Smooth muscle cell (in vitro differentiated cells): ENCODE measurements around the gene ZNF280A. TPM values are rescaled to one million over a fixed set of nuclear protein-coding genes. Genes with fewer than 3 reads are reported as not detected.
"Not testable (repeated sequence)": the region's sequence is repeated elsewhere in the genome, so short reads cannot be mapped to it uniquely, and the experiment has no call there.

Experiments
- DNase-seq: peaks from one replicate; lab custom pipeline; 2025; ENCODE audit not compliant: unreplicated experiment; lab: John Stamatoyannopoulos, UW
- H2AFZ ChIP-seq: fragments of 200-600 bp; sonication (generic); 2 replicates; pipeline ENCODE4 v1.6.0; 2016; ENCODE audit warnings: antibody characterized with exemption, low read depth, mild to moderate bottlenecking
- H3F3A ChIP-seq: fragments of 200-600 bp; sonication (generic); 2 replicates; pipeline ENCODE4 v1.6.0; 2017; ENCODE audit warnings: antibody characterized with exemption, low read depth
- H3K27ac ChIP-seq: fragments of 200-600 bp; sonication (generic); 2 replicates; pipeline ENCODE4 v1.5.1; 2016; ENCODE audit warnings: low read depth, mild to moderate bottlenecking
- H3K27me3 ChIP-seq: fragments of 200-600 bp; sonication (generic); 2 replicates; pipeline ENCODE4 v1.6.1; 2016; ENCODE audit warnings: low read depth, mild to moderate bottlenecking
- H3K36me3 ChIP-seq: fragments of 200-600 bp; sonication (generic); 2 replicates; pipeline ENCODE4 v1.5.1; 2016; ENCODE audit warnings: low read depth
- H3K4me1 ChIP-seq: fragments of 200-600 bp; sonication (generic); 2 replicates; pipeline ENCODE4 v1.5.1; 2016; ENCODE audit warnings: low read depth
- H3K4me2 ChIP-seq: fragments of 200-600 bp; sonication (generic); 2 replicates; pipeline ENCODE4 v1.6.0; 2016; ENCODE audit warnings: mild to moderate bottlenecking
- H3K4me3 ChIP-seq: fragments of 200-600 bp; sonication (generic); 2 replicates; pipeline ENCODE4 v1.5.1; 2016; ENCODE audit warnings: mild to moderate bottlenecking
- H3K79me2 ChIP-seq: fragments of 200-600 bp; sonication (generic); 2 replicates; pipeline ENCODE4 v1.6.0; 2016; ENCODE audit warnings: low read depth, mild to moderate bottlenecking
- H3K9ac ChIP-seq: fragments of 200-600 bp; sonication (generic); 2 replicates; pipeline ENCODE4 v1.6.0; 2016; ENCODE audit warnings: low read depth
- H3K9me3 ChIP-seq: fragments of 200-600 bp; sonication (generic); replicated peaks from 2 replicates; pipeline ENCODE4 v1.5.1; 2016; ENCODE audit warnings: low read depth
- H4K20me1 ChIP-seq: fragments of 200-600 bp; sonication (generic); 2 replicates; pipeline ENCODE4 v1.6.0; 2016; ENCODE audit warnings: low read depth
- WGBS: methylation state at CpG from one replicate; pipeline ENCODE4 v1.1.7; 2016; ENCODE audit warnings: low lambda C conversion rate; 5-methylcytosine and 5-hydroxymethylcytosine counted together
- polyA plus RNA-seq: library from polyadenylated mRNA; unstranded; fragments of >200 nt; fragmentation: Nextera tagmentation; extraction: Ambion mirVana; gene quantifications from 2 replicates; pipeline ENCODE4 v1.2.1, GENCODE V29; 2016
- total RNA-seq: library from RNA; depleted of rRNA; stranded (reverse); fragments of >200 nt; gene quantifications from 2 replicates; pipeline ENCODE4 v1.2.3, GENCODE V29; 2014
- TF ChIP-seq, protein P1 (sequence below): fragments of 200-600 bp; sonication (generic); IDR thresholded peaks from 2 replicates; pipeline ENCODE4 v1.5.1; 2017; ENCODE audit warnings: borderline replicate concordance, mild to moderate bottlenecking, antibody characterized with exemption; ENCODE audit not compliant: insufficient read depth, poor library complexity, severe bottlenecking

ZNF280A gene
- total and polyA plus RNA-seq, 2 experiments from 2014 or later = 0.21 TPM; not detected in 1

DNA sequence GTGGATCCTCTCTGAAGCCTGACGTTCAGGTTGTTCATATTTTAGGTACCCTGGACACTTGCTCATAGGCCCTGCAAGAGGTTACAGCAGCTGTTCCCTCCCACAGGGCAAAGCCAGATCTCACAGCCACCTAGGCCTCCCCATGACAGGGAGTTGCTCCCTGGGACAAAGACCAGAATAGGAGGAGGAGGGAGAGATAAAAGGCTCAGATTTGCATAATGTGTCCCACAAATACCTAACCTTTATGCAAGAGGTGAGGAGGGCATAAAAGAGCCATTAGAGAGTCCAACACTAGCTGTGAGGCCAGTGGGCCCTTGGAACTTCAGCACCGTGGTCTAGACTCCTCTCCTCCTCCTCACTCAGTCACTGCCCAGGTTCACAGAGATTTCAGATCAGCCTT, 45.3 kb downstream of the ZNF280A start:
- WGBS = 34% methylated on average over 2 of the region's 2 CpGs
- TF ChIP-seq, protein P1, sequence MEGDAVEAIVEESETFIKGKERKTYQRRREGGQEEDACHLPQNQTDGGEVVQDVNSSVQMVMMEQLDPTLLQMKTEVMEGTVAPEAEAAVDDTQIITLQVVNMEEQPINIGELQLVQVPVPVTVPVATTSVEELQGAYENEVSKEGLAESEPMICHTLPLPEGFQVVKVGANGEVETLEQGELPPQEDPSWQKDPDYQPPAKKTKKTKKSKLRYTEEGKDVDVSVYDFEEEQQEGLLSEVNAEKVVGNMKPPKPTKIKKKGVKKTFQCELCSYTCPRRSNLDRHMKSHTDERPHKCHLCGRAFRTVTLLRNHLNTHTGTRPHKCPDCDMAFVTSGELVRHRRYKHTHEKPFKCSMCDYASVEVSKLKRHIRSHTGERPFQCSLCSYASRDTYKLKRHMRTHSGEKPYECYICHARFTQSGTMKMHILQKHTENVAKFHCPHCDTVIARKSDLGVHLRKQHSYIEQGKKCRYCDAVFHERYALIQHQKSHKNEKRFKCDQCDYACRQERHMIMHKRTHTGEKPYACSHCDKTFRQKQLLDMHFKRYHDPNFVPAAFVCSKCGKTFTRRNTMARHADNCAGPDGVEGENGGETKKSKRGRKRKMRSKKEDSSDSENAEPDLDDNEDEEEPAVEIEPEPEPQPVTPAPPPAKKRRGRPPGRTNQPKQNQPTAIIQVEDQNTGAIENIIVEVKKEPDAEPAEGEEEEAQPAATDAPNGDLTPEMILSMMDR = no peak
- H3K27me3 ChIP-seq = no peaks in the 10 kb centered on the region

DNA sequence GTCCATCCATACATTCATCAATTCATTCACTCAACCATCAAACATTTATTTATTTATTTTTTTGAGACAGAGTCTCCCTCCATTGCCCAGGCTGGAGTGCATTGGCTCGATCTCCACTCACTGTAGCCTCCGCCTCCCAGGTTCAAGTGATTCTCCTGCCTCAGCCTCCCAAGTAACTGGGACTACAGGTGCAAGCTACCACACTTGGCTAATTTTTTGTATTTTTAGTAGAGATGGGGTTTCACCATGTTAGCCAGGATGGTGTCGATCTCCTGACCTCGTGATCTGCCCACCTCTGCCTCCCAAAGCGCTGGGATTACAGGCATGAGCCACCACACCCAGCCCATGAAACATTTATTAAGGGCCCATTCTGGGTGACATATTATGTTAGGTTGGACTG, 49.0 kb downstream of the ZNF280A start:
- not testable (repeated sequence) for H3K4me1 ChIP-seq, H3K79me2 ChIP-seq, H3K27ac ChIP-seq, H3K36me3 ChIP-seq, H3K9me3 ChIP-seq, H4K20me1 ChIP-seq, H2AFZ ChIP-seq, DNase-seq, H3K9ac ChIP-seq, H3F3A ChIP-seq, H3K4me2 ChIP-seq, H3K4me3 ChIP-seq, H3K27me3 ChIP-seq
- 35% methylated on average over 5 of the region's 5 CpGs for WGBS

More for the DNA sequence above, 45.3 kb downstream of the ZNF280A start:
- H4K20me1 ChIP-seq = no peaks in the 10 kb centered on the region
- H3K27ac ChIP-seq = no peak overlapping the region
- no peak overlapping the region for H3K4me3 ChIP-seq
- no peak for DNase-seq
- H3K4me2 ChIP-seq = no peak overlapping the region
- no peaks in the 10 kb centered on the region for H3K9me3 ChIP-seq
- H3K36me3 ChIP-seq = no peaks in the 10 kb centered on the region
- H3K79me2 ChIP-seq = no peaks in the 10 kb centered on the region
- H3K4me1 ChIP-seq = no peaks in the 10 kb centered on the region
- no peak overlapping the region for H2AFZ ChIP-seq
- H3F3A ChIP-seq = no peaks in the 10 kb centered on the region
- H3K9ac ChIP-seq = no peak overlapping the region

DNA sequence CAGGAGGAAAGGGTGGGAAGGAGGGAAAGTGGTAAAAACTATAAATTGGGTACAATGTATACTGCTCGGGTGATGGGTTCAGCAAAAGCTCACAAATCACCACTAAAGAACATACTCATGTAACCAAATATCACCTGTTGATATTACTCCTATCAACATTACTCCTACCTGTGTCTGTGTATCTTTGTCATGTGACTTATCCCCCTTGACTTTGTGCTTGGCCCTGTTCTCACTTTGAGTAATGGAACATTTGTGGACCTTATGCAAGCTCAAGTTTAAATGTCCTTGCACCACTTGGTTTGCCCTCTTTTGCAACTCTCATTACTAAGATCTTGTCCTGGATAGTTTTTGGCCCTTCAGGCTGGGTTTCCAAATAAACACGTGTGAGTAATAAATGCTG, 50.5 kb downstream of the ZNF280A start:
- no peak for DNase-seq
- Histone ChIP-seq H3K27ac (no peak overlapping the region), H3F3A (no peaks in the 10 kb centered on the region), H3K9me3 (no peaks in the 10 kb centered on the region), H3K4me1 (no peaks in the 10 kb centered on the region), H2AFZ (no peak overlapping the region), H3K4me2 (no peak overlapping the region), H4K20me1 (no peaks in the 10 kb centered on the region), H3K27me3 (peaks cover 5% of the 10 kb centered on the region), H3K4me3 (no peak overlapping the region), H3K79me2 (no peaks in the 10 kb centered on the region), H3K36me3 (no peaks in the 10 kb centered on the region), H3K9ac (no peak overlapping the region)
- TF ChIP-seq, protein P1 = no peak
- WGBS = 81% methylated on average over 2 of the region's 2 CpGs

DNA sequence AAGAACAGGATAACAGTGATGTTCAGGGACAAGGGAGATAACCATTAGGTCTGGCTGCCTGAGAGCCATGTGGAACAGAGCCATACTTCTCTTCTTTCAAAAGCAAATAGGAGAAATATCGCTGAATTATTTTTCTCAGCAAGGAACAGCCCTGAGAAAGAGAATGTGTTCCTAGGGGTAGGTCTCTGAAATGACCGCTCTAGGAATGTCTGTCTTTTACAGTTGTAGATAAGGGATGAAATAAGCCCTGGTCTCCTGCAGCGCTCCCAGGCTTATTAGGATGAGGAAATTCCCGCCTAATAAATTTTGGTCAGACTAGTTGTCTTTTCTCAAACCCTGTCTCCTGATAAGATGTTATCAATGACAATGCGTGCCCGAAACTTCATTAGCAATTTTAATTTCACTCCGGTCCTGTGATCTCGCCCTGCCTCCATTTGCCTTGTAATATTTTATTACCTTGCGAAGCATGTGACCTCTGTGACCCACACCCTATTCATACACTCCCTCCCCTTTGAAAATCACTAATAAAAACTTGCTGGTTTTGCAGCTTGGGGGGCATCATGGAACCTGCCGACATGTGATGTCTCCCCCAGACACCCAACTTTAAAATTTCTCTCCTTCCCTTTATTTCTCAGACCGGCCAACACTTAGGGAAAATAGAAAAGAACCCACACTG, 51.1 kb downstream of the ZNF280A start:
- H3K9me3 ChIP-seq, H3K4me1 ChIP-seq, H3K4me2 ChIP-seq, H3K79me2 ChIP-seq, H3K4me3 ChIP-seq, H3K27ac ChIP-seq, H3F3A ChIP-seq, H4K20me1 ChIP-seq, H3K9ac ChIP-seq, DNase-seq, H3K27me3 ChIP-seq, H2AFZ ChIP-seq, H3K36me3 ChIP-seq: not testable (repeated sequence)
- WGBS = 78% methylated on average over 11 of the region's 11 CpGs
